Placental pericyte (primary cell): Measurements from ENCODE around the gene CXCL11. TPM values are rescaled to one million over a fixed set of nuclear protein-coding genes. Genes with fewer than 3 reads are reported as not detected.

Experiments
- total RNA-seq: library from RNA; depleted of rRNA; stranded (reverse); fragments of >200 nt; gene quantifications from 2 replicates; pipeline ENCODE4 v1.2.3, GENCODE V29; 2012

CXCL11 gene
- 0.14 TPM in 1 of 2 replicates, not detected in the other for total RNA-seq

DNA sequence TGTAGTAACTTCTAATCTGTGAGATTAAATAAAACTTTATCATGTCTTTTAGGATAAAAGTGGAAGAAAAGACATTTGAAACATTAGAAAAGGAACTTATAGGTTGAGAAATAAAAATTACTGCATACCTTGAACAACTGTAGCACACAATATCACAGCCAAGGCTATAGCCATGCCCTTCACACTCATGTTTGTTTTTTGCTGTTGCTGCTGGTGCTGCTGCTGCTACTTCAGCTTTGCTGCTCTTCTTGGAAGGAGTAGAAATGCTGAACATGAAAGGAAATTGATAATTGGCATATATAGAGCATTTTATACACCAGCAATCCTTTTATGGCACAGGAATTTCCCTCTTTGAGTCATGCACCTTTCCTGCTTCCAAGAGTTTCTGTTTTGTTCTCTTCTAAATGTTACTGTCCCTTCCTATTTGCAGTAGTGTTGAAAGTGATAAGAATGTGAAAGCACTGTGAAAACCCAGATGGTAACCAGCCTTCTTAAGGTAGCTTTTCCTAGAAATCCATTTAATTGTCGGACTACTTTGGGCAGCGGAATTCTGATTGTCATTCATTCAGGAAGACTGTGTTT lies at the start of gene CXCL11:
Gene CXCL11, minus strand, starts transcription at position 272 of the 582 bp plus-strand sequence. Its CDS starts 83 bp downstream, at position 189.

DNA sequence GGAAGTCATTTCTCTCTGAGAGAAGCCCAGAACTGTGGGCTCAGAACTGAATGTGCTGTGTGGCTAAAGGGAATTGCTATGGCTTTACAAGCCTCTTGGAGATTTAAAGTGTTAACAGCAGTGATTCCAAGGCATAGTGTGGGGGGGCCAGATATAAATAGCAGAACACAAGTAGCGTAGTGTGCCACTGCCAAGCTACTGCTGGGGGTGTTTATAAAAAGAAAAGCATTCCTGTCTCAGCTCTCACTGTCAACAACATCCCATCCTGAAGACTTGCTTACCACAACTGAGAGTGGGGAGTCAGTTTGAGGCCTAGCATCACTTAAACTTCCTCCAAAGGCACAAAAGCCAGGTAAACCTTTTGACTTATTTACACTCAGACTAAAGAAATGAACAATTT lies 38.6 kb upstream of the CXCL11 start, which contains the start of gene ART3:
Gene ART3, plus strand, starts transcription at position 242 of the 400 bp plus-strand sequence. CDS start 1,181 bp downstream, outside the sequence.

DNA sequence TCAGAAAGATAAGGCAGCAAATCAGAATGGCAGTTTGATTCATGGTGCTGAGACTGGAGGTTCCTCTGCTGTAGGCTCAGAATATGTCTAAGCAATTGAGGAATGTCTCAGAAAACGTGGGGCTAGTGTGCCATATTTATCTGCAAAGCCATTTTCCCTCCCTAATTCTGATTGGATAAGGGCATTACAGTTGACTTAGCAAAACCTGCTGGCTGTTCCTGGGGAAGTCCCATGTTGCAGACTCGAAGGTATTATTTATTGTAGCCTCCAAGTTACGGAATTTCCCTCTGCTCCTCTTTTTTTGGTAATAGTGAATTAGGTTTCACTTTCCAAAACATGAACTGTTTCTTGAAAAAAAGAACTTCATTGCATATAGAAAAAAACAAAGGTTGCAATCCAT lies 12.5 kb downstream of the CXCL11 start, which contains the start of gene CXCL10:
Gene CXCL10, minus strand, starts transcription at position 109 of the 400 bp plus-strand sequence. Its CDS starts 66 bp downstream, at position 43.

DNA sequence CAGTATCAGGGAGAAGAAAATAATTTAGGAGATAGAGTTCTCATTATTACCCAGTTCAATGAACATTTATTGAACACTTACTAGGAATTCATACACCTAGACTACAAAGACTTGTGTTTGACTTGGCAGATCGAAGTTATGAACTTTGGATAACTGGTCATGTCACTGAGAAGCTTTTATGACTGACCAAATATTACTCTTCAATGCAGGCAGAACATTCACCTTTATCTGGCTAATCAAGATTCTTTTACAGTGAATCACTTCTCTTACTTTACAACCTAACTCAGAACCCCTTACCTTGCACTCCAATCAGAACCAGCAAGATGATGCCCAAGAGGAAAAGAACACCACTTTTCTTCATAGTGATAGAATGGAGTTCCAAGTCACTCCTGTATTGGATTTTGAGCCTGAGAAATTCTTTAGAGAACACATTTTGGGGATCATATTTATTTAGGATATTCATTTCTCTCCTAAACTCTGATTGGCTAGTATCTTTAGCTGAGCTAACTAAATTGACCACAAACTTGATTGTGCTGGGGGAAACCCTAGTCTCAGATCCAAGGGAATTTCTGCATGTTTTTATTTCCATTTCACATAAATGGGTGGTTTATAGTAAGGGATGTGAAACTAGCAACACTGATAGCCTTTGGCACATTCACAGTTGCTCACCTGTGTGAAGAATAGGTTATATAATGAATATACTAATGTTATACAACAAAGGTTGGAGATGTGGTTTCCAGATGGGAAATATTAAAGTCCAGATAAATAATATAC lies 28.6 kb downstream of the CXCL11 start, which contains the start of gene CXCL9:
Gene CXCL9, minus strand, starts transcription at position 421 of the 774 bp plus-strand sequence. Its CDS starts 60 bp downstream, at position 361.

Other genes with a start within 250 kb of the CXCL11 start
- under 0.01 TPM in 1 of 2 replicates, not detected in the other for gene PPEF2, start 133.6 kb downstream of the CXCL11 start, total RNA-seq
- gene NAAA, start 95.1 kb downstream of the CXCL11 start, total RNA-seq = 28.9 and 40.4 TPM in 2 replicates
- gene SDAD1, start 45.1 kb downstream of the CXCL11 start, total RNA-seq = 47.3 and 50.5 TPM in 2 replicates
- gene CXCL9, start 28.6 kb downstream of the CXCL11 start, total RNA-seq = under 0.01 TPM in 1 of 2 replicates, not detected in the other
- 0.43 TPM in 1 of 2 replicates, not detected in the other for gene CXCL10, start 12.6 kb downstream of the CXCL11 start, total RNA-seq
- not detected in 2 replicates for gene ART3, start 38.6 kb upstream of the CXCL11 start, total RNA-seq
- gene NUP54, start 112.3 kb upstream of the CXCL11 start, total RNA-seq = 30.9 and 70.4 TPM in 2 replicates
- gene SCARB2, start 177.8 kb upstream of the CXCL11 start, total RNA-seq = 144 and 152 TPM in 2 replicates
- not detected in 2 replicates for gene FAM47E, start 215.7 kb upstream of the CXCL11 start, total RNA-seq